Measurements from ENCODE around the gene FER. TPM values are rescaled to one million over a fixed set of nuclear protein-coding genes. Genes with fewer than 3 reads are reported as not detected.
A peak's percentile ranks its signal among the peaks of the same experiment; 100 is the strongest.

FER gene
- total and polyA plus RNA-seq, 2 of the 13 experiments (the other 11 are each of a cell fraction or from before 2014, with no cell fraction given) = 7.9 to 29.0 TPM

DNA sequence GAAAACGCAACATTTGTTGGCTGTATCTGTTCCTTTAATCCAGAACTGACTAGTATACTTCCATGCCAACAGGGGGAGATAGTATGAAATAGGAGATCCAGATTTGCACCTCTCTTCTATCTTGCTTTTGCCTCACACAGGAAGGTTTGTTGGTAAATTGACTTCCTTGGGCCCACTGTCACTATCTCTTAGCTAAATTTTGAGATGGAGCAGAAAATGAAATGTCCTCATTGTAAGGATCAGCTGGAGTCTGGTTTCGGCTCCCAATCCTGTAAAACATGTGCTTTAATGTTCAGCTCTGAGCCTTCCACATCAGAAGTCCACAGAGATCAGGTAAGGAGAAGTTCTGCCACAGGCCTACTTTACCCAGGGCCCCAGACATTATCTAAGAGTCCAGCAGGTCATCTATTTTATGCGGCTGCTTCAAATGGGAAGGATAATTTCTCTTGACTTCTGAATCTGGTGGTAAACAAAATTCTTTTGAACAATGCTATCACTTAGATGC, 176.8 kb downstream of the FER start (continued):
- TF ChIP-seq CCDC6 (CRISPR knock-in tag; IDR thresholded peaks at IDR 0.05) (no peak), KAT8 (CRISPR knock-in tag; IDR thresholded peaks at IDR 0.05) (peak; percentile 94), HNRNPL (IDR thresholded peaks at IDR 0.05; ENCODE audit: low read depth, low read length) (no peak), PRMT3 (CRISPR knock-in tag; IDR thresholded peaks at IDR 0.05; ENCODE audit: borderline replicate concordance, low read depth) (no peak), SYNCRIP (IDR thresholded peaks at IDR 0.05; ENCODE audit: insufficient read depth, low read depth, low read length) (no peak), ZNF484 (CRISPR knock-in tag; IDR thresholded peaks at IDR 0.05; ENCODE audit: borderline replicate concordance, low read depth) (no peak), KDM5A (IDR thresholded peaks at IDR 0.05; ENCODE audit: borderline replicate concordance, low read length) (peak; percentile 84), MBNL3 (CRISPR knock-in tag; conservative IDR thresholded peaks at IDR 0.05) (no peak), ZNF20 (CRISPR knock-in tag; IDR thresholded peaks at IDR 0.05) (no peak), ZNF790 (CRISPR knock-in tag; IDR thresholded peaks at IDR 0.05; ENCODE audit: borderline replicate concordance) (0 out of 2 replicates have a peak, but pooled peaks have one; percentile 34), ATF1 (CRISPR knock-in tag; IDR thresholded peaks at IDR 0.05) (no peak), ZNF12 (CRISPR knock-in tag; IDR thresholded peaks at IDR 0.05) (no peak), ZNF326 (CRISPR knock-in tag; IDR thresholded peaks at IDR 0.05; ENCODE audit: borderline replicate concordance) (no peak), ZNF138 (CRISPR knock-in tag; IDR thresholded peaks at IDR 0.05; ENCODE audit: low read depth) (no peak), RFX5 (IDR thresholded peaks at IDR 0.05; ENCODE audit: low read depth, low read length) (no peak)
- TF ChIP-seq, protein P1, sequence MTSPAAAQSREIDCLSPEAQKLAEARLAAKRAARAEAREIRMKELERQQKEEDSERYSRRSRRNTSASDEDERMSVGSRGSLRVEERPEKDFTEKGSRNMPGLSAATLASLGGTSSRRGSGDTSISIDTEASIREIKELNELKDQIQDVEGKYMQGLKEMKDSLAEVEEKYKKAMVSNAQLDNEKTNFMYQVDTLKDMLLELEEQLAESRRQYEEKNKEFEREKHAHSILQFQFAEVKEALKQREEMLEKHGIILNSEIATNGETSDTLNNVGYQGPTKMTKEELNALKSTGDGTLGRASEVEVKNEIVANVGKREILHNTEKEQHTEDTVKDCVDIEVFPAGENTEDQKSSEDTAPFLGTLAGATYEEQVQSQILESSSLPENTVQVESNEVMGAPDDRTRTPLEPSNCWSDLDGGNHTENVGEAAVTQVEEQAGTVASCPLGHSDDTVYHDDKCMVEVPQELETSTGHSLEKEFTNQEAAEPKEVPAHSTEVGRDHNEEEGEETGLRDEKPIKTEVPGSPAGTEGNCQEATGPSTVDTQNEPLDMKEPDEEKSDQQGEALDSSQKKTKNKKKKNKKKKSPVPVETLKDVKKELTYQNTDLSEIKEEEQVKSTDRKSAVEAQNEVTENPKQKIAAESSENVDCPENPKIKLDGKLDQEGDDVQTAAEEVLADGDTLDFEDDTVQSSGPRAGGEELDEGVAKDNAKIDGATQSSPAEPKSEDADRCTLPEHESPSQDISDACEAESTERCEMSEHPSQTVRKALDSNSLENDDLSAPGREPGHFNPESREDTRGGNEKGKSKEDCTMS (CRISPR knock-in tag; conservative IDR thresholded peaks at IDR 0.05) = no peak
- TF ChIP-seq, protein P2, sequence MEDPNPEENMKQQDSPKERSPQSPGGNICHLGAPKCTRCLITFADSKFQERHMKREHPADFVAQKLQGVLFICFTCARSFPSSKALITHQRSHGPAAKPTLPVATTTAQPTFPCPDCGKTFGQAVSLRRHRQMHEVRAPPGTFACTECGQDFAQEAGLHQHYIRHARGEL (CRISPR knock-in tag; IDR thresholded peaks at IDR 0.05) = no peak
- TF ChIP-seq, protein P3, sequence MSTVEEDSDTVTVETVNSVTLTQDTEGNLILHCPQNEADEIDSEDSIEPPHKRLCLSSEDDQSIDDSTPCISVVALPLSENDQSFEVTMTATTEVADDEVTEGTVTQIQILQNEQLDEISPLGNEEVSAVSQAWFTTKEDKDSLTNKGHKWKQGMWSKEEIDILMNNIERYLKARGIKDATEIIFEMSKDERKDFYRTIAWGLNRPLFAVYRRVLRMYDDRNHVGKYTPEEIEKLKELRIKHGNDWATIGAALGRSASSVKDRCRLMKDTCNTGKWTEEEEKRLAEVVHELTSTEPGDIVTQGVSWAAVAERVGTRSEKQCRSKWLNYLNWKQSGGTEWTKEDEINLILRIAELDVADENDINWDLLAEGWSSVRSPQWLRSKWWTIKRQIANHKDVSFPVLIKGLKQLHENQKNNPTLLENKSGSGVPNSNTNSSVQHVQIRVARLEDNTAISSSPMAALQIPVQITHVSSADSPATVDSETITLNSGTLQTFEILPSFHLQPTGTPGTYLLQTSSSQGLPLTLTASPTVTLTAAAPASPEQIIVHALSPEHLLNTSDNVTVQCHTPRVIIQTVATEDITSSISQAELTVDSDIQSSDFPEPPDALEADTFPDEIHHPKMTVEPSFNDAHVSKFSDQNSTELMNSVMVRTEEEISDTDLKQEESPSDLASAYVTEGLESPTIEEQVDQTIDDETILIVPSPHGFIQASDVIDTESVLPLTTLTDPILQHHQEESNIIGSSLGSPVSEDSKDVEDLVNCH (CRISPR knock-in tag; IDR thresholded peaks at IDR 0.05) = no peak
- TF ChIP-seq, protein P4, sequence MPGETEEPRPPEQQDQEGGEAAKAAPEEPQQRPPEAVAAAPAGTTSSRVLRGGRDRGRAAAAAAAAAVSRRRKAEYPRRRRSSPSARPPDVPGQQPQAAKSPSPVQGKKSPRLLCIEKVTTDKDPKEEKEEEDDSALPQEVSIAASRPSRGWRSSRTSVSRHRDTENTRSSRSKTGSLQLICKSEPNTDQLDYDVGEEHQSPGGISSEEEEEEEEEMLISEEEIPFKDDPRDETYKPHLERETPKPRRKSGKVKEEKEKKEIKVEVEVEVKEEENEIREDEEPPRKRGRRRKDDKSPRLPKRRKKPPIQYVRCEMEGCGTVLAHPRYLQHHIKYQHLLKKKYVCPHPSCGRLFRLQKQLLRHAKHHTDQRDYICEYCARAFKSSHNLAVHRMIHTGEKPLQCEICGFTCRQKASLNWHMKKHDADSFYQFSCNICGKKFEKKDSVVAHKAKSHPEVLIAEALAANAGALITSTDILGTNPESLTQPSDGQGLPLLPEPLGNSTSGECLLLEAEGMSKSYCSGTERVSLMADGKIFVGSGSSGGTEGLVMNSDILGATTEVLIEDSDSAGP (CRISPR knock-in tag; IDR thresholded peaks at IDR 0.05; ENCODE audit: borderline replicate concordance) = peak; percentile 62; the same call in 1 of the 2 replicates
- TF ChIP-seq, protein P5, sequence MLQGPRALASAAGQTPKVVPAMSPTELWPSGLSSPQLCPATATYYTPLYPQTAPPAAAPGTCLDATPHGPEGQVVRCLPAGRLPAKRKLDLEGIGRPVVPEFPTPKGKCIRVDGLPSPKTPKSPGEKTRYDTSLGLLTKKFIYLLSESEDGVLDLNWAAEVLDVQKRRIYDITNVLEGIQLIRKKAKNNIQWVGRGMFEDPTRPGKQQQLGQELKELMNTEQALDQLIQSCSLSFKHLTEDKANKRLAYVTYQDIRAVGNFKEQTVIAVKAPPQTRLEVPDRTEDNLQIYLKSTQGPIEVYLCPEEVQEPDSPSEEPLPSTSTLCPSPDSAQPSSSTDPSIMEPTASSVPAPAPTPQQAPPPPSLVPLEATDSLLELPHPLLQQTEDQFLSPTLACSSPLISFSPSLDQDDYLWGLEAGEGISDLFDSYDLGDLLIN (CRISPR knock-in tag; IDR thresholded peaks at IDR 0.05; ENCODE audit: borderline replicate concordance) = no peak
- TF ChIP-seq, protein P6, sequence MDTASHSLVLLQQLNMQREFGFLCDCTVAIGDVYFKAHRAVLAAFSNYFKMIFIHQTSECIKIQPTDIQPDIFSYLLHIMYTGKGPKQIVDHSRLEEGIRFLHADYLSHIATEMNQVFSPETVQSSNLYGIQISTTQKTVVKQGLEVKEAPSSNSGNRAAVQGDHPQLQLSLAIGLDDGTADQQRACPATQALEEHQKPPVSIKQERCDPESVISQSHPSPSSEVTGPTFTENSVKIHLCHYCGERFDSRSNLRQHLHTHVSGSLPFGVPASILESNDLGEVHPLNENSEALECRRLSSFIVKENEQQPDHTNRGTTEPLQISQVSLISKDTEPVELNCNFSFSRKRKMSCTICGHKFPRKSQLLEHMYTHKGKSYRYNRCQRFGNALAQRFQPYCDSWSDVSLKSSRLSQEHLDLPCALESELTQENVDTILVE (CRISPR knock-in tag; IDR thresholded peaks at IDR 0.05) = no peak

Measured in HepG2 (cell line).